ENCODE results near the gene PTGR3.
A peak's percentile ranks its signal among the peaks of the same experiment; 100 is the strongest.

The PTGR3 gene

GRCh38 chr18:75214332-75214690 is 5.4 kb upstream of the PTGR3 start:
- no peak for DNase-seq

DNA sequence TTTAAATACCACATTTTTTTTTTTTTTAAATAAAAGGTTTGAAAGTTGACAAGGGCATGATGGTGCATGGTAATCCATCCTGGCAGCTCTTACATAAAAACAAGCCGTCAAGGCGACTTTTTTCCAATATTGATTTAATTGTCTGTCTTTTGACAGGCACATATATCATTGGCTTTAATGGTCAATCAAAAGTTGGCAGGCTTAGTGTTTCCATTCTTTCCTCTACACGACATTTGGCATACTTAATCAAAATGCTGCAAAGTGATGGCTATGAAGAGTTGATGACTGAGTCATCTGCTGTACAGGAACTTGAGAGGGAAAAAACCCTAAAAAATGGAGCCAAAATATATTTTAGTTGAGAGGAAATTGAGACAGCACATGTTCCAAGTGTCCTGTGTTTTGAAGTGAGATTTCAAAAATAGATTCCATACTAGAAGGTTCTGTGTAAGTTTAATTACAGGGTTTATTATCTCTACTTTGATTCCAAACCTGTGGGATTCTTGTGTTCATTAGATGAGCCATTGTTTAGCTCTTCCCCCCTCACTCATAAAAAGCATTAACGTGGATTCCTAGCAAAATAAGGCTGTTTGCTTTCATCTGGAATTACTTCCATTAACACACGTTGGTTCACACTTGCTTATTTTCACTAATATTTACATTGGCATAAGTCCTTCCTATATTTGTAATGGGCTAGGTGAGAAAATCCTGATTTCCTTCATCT is 4.8 kb upstream of the PTGR3 start:
- no peak for DNase-seq

- no peak for DNase-seq
Observed at GRCh38 chr18:75212751-75213090, 3.8 kb upstream of the PTGR3 start.

- DNase-seq, result peak; percentile 21
Observed at GRCh38 chr18:75211953-75212750, 3.2 kb upstream of the PTGR3 start.

DNA sequence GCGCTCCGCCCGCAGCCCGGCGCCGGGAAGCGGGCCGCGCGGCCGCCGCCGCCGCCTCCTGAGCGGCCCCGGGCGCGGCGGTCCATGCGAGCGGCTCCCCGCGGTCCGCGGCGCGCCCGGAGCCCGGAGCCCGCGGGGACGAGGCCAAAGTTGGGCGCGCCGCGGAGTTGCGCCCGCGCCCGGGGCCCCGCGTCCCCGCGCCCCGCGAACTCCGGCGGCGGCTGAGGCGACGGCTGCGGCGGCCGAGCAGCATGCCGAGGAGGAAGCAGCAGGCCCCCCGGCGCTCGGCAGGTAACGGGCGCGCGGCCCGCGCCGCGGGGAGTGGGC is 2.6 kb upstream of the PTGR3 start:
- no peak for DNase-seq

GRCh38 chr18:75211002-75211621 is 2.2 kb upstream of the PTGR3 start:
- DNase-seq, result peak; percentile 31

DNA sequence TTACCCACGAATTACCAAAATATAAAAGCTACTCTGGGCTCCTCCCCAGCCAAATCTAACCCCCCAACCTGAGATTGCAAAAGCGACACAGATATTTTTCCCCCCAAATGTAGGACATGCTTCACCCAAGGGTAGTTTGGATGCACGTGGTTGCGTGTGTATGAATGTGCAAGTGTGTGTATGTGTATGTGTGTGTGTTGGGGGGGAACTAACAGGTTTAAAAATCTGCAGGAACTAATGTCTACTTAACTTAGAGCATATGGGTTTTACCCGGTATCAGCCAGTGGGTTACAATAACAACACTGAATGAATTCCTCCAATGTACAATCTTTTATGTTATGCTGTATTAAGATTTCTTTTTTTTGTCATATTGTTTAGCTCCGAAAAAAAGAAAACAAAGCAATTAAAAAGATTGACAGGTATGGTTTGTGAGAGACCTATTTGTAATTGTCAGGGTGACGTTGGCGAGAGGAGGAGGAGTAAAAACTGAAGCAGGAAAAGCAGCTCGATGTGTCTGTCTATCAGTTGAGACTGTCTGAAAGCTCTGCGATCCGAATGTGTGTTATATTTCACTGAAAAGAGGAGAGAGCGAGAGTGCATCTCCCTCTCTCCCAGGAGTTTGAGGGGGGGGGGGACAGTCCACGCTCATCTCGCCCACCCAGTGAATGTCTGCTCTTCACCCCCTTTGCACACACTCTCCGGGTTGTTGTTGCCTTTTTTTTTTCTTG is 1.5 kb upstream of the PTGR3 start, which contains the start of gene TSHZ1:
Gene TSHZ1, plus strand, starts transcription at position 524 of the 728 bp plus-strand sequence. CDS start 1,080 bp downstream, outside the sequence.
- DNase-seq, result peak; percentile 89

DNA sequence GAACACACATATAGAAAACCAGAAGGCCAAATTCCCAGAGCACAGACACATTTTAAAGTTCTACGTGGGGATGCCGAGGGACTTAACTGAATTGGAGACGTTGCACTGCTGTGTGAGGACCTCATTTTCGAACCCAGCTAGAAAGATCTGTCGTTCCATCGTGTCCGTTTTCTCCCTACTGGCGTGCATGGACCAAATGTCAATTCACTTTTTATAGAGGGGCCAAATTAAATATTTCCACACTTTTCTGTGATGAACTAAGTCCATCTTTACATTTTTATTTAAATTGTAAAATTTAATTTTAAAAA is 966 bp upstream of the PTGR3 start:
- peak; percentile 69 for DNase-seq

DNA sequence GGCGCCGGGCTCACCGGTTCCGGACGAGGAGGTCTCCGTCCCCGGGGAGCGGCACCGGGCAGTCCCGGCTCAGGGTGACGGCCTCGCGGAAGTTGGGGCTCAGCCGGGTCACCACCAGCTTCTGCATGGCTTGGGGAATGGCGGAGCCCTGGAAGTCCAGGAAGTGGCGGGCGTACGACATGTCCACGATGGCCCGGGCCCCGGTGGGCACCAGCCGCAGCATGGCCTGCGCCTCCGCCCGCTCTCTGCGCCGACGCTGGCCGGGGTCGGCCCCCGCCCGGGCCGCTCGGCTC is 157 bp downstream of the PTGR3 start:
- peak; percentile 35 for DNase-seq

GRCh38 chr18:75208155-75208835 is 644 bp downstream of the PTGR3 start:
- DNase-seq, result peak; percentile 36

DNA sequence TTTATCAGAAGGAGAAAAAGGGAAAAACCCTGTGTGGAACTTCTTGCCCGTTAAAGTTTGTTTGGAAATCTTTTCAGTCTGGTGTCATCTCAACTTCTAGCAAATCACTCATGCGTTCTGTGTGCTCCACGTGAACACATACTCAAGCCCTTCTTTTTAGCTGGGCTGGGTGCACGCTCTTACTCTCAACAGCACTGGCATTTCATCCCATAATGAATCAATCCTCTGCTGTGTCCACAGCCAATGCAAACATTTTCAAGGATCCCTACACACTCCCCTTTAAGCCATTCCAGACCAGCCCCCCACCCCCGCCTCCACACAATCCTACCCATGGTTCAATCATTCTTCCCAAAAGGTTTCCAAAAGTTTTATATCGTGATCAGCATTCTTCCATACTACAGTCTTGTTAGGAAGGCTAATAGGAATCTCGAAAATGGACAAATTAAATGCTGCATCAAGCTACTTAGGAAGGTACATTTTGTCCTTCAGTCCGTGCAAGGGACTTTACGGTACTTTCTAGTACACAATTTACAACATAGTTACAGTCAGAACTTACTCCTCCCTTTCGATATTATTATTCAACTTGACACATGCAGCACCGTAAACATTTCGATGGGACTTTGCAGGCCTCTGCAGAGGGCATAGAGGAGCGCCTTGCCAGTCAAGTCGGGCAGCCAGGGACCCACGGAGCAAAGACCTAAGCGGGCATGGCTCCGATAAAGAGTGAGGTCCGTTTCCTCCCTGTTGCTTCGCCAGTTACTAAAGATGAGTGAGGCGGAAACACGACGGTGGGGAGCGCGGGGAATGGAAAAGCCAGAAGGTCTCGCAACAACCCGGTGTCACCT is 1.4 kb downstream of the PTGR3 start:
- DNase-seq, result no peak

DNA sequence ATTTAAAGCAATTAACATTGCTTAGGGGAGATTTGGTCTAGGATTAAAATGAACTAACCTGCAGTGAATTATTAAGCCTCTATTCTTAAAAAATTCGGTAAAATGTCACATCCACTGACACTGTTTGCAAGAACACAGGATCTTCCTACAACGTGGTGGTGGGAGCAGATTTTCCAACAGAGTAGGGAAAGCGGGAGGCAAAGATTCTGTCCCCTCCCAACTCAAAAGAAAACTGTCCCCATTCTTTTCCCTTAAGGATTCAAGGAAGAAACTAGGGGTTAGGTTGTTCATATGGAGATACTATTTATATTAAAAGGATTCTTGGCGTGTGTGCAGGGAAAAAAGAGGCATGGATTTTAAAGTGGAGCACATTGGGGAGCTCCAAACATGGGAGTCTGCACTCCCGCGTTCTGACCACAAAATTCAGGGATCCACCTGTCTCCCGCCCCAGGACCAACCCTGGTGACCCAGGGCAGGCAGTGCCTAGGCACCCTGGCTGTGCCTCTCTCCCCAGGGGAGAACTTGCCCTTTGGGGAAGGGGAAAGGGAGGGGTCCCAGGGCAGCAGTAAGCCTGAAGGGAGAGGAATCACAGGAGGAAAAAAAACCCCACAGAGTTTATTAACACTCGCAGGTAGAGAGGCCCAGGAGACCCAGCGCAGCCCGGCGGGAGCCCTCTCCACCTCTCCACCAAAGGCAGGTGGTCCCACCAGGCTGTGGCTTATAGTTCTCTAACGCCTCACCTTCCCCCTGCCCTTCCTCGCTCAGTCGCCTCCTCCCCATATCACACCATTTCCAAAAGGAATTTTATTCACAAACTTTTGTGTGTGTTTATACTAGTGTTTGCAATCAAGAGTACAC is 2.3 kb downstream of the PTGR3 start:
- DNase-seq, result no peak

DNA sequence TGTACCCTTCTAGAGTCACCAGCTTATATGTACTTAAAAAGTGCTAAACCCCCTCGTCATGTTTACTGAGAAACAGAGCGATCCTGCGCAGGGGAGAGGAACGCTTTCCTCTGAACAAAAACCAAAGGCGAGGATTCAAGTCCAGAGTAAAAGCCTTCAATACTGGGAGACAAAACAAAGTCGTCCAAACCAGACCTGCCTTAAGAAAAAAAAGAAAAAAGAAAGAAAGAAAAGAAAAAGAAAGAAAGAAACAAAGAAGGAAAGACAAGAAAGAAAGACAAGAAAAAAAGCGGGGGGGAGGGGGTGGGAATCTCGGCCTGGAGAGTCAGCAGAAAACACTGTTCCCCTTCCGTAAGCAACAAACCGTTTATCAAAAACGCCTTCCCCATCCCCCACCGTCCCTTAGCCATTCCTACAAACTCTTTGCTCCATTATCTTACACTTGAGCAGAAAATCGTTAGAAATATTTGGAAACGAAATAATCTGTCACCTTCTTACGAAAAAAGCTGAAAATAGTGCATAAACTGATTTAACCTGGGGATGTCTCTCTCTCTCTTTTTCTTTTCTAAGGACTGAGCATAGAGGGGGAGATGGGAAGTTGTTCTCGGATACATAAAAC is 3.3 kb downstream of the PTGR3 start:
- DNase-seq, result no peak

GRCh38 chr18:75204732-75205513 is 4.0 kb downstream of the PTGR3 start:
- DNase-seq, result no peak

DNA sequence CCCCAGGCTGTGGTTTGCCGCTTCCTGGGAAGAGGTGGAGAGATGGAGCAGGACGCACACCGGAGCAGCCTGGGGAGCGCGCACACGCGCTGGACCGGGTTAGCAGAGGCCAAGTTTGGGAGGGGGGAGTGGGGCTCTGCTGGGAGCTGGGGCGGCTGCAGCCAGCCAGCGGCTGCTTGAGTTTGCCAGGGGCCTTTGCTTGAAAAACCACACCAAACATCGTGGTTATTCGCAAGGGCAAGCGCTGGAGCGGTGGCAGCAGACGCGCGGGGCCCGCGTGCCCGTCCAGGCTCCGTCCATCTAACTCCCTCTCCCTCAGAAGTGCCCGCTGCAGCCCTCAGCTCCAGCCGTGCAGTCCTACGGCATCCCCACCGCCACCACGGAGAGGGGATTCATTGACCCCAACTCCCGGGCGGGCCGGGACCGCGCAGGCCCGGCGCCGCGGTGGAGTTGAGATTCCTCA is 4.6 kb downstream of the PTGR3 start:
- DNase-seq, result no peak

- no peak for DNase-seq
Observed at GRCh38 chr18:75203416-75204268, 5.3 kb downstream of the PTGR3 start.

GRCh38 chr18:75202696-75203365 is 6.1 kb downstream of the PTGR3 start:
- no peak for DNase-seq
